GM10248 (cell line): Measurements from ENCODE around the gene NEXN.
"Not testable (repeated sequence)": the region's sequence is repeated elsewhere in the genome, so short reads cannot be mapped to it uniquely, and the experiment has no call there.

Source experiments
- CTCF ChIA-PET: fragments of 300-600 bp; sonication (Branson Sonifier 250); formaldehyde crosslinking; extraction: SDS; loops from one replicate; lab custom pipeline; 2021; ENCODE audit warnings: antibody characterized with exemption; lab: Yijun Ruan, JAX
- POLR2A ChIA-PET: fragments of 350-650 bp; sonication (Branson Sonifier 250); formaldehyde crosslinking; extraction: SDS; loops from one replicate; lab custom pipeline; 2020; ENCODE audit warnings: antibody characterized with exemption; lab: Yijun Ruan, JAX
- DNase-seq: peaks from one replicate; pipeline ENCODE4 v3.0.0; 2012; ENCODE audit errors: extremely low spot score
- CTCF ChIP-seq: IDR thresholded peaks from 2 replicates; pipeline ENCODE4 v1.5.1; 2012; ENCODE audit warnings: mild to moderate bottlenecking, low read depth; ENCODE audit errors: extremely low read depth, missing control alignments, control extremely low read depth

NEXN gene

GRCh38 chr1:77975907-77976306 lies 87.5 kb downstream of the NEXN start:
- POLR2A ChIA-PET, result interaction anchor here (0.9 to 1.3 kb wide), 3 partner anchors 11 to 28 kb away, joined by 3 to 12 read pairs (median 3); partner anchors contain the start of gene DNAJB4
- CTCF ChIA-PET, result interaction anchor here (1.1 to 8.2 kb wide), 2 partner anchors 24 to 139 kb away, joined by 3 to 117 read pairs; partner anchors contain the start of gene DNAJB4
- TF ChIP-seq CTCF, result no peak
- DNase-seq, result no peak

- DNase-seq, result no peak
- no peak for TF ChIP-seq CTCF
- ChIA-PET POLR2A (interaction anchor here (0.9 to 6.1 kb wide), 2 partner anchors 11 to 28 kb away, joined by 3 to 146 read pairs; partner anchors contain the start of gene DNAJB4), CTCF (interaction anchor here (1.1 to 8.2 kb wide), 2 partner anchors 23 to 138 kb away, joined by 3 to 117 read pairs; partner anchors contain the start of gene DNAJB4)
These were observed 88.1 kb downstream of the NEXN start for GRCh38 chr1:77976433-77977076.

GRCh38 chr1:77977989-77978292 lies 89.5 kb downstream of the NEXN start:
- no peak for DNase-seq
- ChIA-PET CTCF (interaction anchor here (1.1 to 8.2 kb wide), 5 partner anchors 9 to 137 kb away, joined by 3 to 117 read pairs (median 9); partner anchors contain the start of gene DNAJB4), POLR2A (interaction anchor here (0.5 to 6.1 kb wide), 7 partner anchors 13 to 203 kb away, joined by 3 to 146 read pairs (median 3); partner anchors contain the start of gene DNAJB4)
- TF ChIP-seq CTCF, result no peak

GRCh38 chr1:77978293-77978968 lies 90.0 kb downstream of the NEXN start:
- ChIA-PET CTCF (interaction anchor here (0.7 to 8.2 kb wide), 7 partner anchors 9 to 136 kb away, joined by 3 to 117 read pairs (median 6); partner anchors contain the start of gene DNAJB4), POLR2A (interaction anchor here (0.5 to 6.1 kb wide), 12 partner anchors 13 to 295 kb away, joined by 3 to 146 read pairs (median 4); partner anchors contain the start of genes DNAJB4 and MIGA1)
- peak; percentile 82 for DNase-seq
- no peak for TF ChIP-seq CTCF

GRCh38 chr1:77978969-77979876 lies 90.8 kb downstream of the NEXN start, which contains the start of gene FUBP1:
Gene FUBP1, minus strand, starts transcription at chr1:77979072. Its CDS starts 68 bp downstream, at chr1:77979004.
- ChIA-PET CTCF (interaction anchor here (0.7 to 8.2 kb wide), 9 partner anchors 10 to 135 kb away, joined by 3 to 117 read pairs (median 6); partner anchors contain the start of gene DNAJB4), POLR2A (interaction anchor here (0.6 to 6.1 kb wide), 10 partner anchors 14 to 562 kb away, joined by 3 to 146 read pairs (median 4); partner anchors contain the start of genes DNAJB4 and MIGA1)
- DNase-seq, result peak; percentile 90
- TF ChIP-seq CTCF, result peak; percentile 74

- POLR2A ChIA-PET, result not testable (repeated sequence)
These were observed 95.0 kb downstream of the NEXN start for GRCh38 chr1:77983352-77983996.

More at GRCh38 chr1:77983352-77983996, 95.0 kb downstream of the NEXN start:
- CTCF ChIA-PET, result interaction anchor here (1.0 kb wide), 1 partner anchor 19 kb away, joined by 3 read pairs; no protein-coding TSS in a partner anchor
- not testable (repeated sequence) for DNase-seq
